GM12864 (cell line): ENCODE results near the gene UGT1A10.

Experiments
- DNase-seq: peaks from one replicate; pipeline ENCODE4 v3.0.0-alpha.2; 2011; ENCODE audit warnings: low read depth
- H3K4me3 ChIP-seq: 2 replicates; pipeline ENCODE4 v1.5.1; 2011; ENCODE audit warnings: mild to moderate bottlenecking, low read depth, low read length, control low read depth
- TF ChIP-seq, protein P1 (sequence below): IDR thresholded peaks from 2 replicates; pipeline ENCODE4 v1.5.1; 2011; ENCODE audit warnings: low read depth, mild to moderate bottlenecking, moderate library complexity, low read length, control low read depth, inconsistent platforms; ENCODE audit errors: missing control alignments

Gene UGT1A10

DNA sequence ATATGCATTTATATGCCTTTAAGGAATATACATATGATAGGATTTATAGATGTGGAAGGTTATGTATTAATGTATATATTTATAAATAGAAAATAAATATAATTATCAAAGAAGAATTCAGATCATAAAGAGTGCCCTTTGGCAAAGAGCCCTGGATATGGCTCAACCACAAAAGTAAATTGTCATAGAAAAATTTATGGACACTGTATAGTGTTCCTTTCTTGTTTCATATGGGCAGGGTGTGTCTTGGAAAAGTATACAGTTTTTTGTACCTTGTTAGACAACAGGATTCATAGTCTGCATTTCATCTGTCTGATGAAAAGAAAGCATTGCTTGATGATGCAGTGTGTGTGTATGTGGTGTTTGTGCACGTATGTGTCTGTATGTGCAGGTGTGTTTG is 48.4 kb downstream of the UGT1A10 start:
- TF ChIP-seq, protein P1, sequence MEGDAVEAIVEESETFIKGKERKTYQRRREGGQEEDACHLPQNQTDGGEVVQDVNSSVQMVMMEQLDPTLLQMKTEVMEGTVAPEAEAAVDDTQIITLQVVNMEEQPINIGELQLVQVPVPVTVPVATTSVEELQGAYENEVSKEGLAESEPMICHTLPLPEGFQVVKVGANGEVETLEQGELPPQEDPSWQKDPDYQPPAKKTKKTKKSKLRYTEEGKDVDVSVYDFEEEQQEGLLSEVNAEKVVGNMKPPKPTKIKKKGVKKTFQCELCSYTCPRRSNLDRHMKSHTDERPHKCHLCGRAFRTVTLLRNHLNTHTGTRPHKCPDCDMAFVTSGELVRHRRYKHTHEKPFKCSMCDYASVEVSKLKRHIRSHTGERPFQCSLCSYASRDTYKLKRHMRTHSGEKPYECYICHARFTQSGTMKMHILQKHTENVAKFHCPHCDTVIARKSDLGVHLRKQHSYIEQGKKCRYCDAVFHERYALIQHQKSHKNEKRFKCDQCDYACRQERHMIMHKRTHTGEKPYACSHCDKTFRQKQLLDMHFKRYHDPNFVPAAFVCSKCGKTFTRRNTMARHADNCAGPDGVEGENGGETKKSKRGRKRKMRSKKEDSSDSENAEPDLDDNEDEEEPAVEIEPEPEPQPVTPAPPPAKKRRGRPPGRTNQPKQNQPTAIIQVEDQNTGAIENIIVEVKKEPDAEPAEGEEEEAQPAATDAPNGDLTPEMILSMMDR = no peak
- DNase-seq = no peak
- no peak overlapping the region for H3K4me3 ChIP-seq

DNA sequence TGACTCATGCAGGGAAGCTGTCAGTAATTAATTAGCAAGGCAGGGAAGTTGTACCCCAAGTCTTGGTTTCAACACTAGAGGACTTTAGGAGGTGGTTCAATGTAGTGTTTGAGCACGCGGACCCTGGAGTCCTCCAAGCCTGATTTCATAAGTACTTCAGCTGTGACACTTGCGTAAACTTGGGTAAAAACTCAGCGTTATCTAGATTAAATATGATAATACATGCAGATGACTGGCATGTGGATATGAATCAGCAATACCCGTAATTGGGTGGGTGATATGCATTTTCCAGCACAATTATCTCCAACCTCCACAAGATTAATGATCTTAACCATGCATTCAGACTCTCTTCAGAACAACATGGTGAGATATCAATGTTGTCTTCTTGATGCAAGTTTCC is 50.7 kb downstream of the UGT1A10 start:
- H3K4me3 ChIP-seq = no peak overlapping the region
- no peak for DNase-seq
- TF ChIP-seq, protein P1 = no peak

DNA sequence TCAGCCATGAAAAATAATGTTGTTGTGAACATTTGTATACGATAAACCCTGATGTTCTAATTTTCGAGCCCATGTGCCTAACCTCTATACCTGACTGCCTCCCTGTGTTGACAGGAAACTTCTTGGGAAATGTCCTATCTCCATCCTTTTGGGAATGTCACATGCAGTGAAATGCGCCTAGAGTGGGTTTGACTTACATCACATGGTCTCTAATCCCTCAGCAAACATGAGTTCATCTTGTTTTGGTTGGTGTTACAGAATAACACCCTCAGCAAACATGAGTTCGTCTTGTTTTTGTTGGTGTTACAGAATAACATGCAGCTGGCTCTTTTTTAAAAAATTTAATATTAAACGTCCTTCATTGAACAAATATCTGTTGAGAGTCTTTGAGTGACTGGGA is 52.1 kb downstream of the UGT1A10 start:
- TF ChIP-seq, protein P1 = no peak
- no peak overlapping the region for H3K4me3 ChIP-seq
- no peak for DNase-seq

DNA sequence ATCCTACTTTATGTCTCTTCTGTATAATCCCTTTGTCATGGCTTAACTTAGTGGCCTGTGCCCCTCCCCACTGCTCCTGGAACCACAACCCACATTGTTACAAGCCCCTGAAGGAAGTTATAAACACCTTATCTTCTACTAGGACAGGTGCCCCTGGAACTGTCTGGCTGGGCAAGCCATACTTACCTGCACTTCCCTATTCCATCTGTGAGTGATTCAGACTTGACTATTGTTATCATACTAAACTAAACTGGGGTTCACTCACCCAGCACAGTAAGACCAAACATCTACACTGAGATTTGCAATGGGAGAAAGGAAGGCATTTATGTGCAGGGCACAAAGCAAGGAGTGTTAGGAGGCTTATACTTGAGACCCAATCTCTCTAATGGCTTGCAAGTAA is 52.8 kb downstream of the UGT1A10 start:
- no peak overlapping the region for H3K4me3 ChIP-seq
- TF ChIP-seq, protein P1 = no peak
- no peak for DNase-seq

DNA sequence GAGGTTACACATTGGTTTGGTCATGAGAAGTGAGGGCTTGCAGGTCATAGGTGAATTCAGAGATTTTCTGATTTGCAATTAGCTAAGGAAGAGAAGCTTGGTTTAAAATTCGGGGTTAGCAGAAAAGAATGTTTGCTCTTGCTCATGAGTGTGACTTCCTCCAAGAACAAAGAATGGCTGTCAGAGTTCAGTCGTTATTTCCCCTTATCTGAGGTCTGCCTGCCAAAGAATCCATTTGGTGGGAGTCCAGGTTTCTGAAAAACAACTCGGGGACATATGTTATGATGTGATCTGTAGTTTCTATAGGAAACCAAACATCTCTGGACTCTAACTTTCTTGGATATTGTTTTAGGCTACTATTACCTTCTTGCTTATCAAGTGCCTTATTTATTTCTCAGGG is 53.3 kb downstream of the UGT1A10 start:
- DNase-seq = no peak
- TF ChIP-seq, protein P1 = no peak
- H3K4me3 ChIP-seq = no peak overlapping the region

DNA sequence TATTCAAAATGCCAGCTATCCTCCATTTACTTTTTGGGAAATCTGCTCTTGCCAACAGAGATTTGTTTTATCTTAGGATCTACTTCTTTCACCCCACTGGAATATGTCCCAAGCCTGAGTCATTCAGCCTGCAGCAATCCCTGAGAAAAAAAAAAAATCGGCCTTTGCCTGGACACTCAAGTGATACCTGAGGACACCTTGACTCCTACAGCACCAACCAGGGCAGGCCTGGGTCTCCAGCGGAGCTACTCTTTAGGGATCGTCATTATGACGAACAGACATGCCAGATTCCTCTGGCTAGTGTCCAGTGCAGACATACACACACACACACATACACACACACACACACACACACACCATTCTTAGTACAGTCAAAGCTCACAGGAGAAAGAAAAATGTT is 54.2 kb downstream of the UGT1A10 start:
- H3K4me3 ChIP-seq = no peak overlapping the region
- TF ChIP-seq, protein P1 = no peak
- DNase-seq = no peak

DNA sequence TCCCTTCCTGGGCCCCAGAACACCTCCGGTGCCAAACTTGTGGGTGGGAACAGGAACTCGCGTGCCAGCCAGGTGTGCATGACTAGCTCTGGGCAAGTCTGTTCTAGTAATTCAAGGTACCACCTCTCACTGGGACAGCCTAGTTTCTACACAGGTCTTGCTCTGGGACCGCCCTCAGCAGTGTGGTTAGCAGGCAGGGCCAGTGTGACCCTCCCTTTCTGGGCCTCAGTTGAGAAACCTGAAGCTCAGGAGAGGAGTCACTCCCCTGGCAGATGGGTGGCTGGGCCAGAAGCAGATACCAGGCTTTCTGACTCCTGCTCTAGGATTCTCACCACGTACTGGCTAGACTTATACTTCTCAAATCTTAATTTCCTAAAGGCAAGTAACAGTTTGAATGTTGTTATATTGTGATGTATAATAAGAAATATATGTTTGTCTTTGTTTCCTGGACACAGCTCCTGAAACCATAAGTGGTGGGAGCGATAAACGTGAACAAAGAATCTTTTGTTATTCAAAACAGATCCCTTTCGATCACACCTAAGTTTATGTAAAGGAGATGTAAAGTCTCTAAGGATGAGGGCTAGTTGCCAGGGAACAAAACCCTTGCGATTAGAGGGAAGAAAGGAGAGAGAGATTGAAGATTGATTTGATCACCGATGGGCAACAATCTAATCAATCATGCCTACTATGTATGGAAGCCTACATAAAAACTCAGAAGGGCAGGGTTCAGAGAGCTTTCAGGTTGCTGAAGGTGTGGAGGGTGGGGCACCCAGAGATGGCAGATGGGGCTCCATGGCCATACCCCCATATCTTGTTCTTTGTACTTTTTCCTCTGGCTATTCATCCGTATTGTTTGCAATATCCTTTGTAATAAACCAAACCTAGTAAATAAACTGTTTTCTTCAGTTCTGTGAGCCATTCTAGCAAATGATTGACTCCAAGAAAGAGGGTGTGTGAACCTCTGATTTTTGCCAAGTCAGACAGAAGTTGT is 55.5 kb downstream of the UGT1A10 start:
- no peak for DNase-seq
- TF ChIP-seq, protein P1 = no peak
- H3K4me3 ChIP-seq = no peak overlapping the region
